SK-N-MC (cell line): ENCODE data around the gene TLE7.

ENCODE experiments used
- EZH2 ChIP-seq: fragments of 200-600 bp; sonication (generic); IDR thresholded peaks from one replicate; pipeline ENCODE4 v1.6.1; 2017; ENCODE audit warnings: antibody characterized with exemption
- POLR2AphosphoS5 ChIP-seq: IDR thresholded peaks from 2 replicates; pipeline ENCODE4 v1.6.1; 2012; ENCODE audit warnings: mild to moderate bottlenecking, low read depth, low read length, borderline replicate concordance

DNA sequence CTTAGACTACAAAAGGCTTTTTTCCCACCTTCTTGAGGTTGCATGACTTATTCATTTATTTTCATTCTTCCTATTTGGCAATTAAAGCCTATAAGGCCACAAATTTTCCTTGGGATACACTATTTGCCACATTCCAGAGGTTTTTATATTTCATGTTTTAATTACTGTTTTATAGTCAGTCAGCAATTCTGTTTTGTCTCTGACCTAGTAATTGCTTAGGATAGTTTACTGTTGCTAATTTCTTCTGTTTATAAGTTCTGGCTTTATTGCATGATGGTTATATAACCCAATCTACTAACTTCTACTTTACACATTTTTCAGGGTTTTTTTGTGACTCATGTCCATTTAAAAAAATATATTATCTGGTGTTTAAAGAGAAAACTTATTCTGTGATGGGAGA is 17.7 kb upstream of the TLE7 start:
- no peak for TF ChIP-seq EZH2
- no peak for TF ChIP-seq POLR2AphosphoS5
